ENCODE data around the gene ESRRG.

- no peak for TF ChIP-seq CTCF (IDR thresholded peaks at IDR 0.05)
- no peak for TF ChIP-seq POLR2A (IDR thresholded peaks at IDR 0.05)
These were observed 162.7 kb downstream of the ESRRG start for GRCh38 chr1:216560527-216560926.

Measured in thyroid gland (tissue), 4 donors.